HepG2 (cell line): ENCODE measurements around the gene ZBTB7B.

Experiments
- ATF7 ChIP-seq, 2 experiments: fragments of 450-650 bp in 1 of 2; sonication (generic) in 1 of 2; formaldehyde crosslinking in 1 of 2; IDR thresholded peaks; 2 replicates each; pipeline versions ENCODE4 v1.4.0 to v1.6.1; 2016 to 2020; ENCODE audit warnings: antibody characterized with exemption in 1 of 2, mild to moderate bottlenecking in 1 of 2, missing genetic modification reagents in 1 of 2
- HMG20A ChIP-seq: IDR thresholded peaks from 2 replicates; pipeline ENCODE4 v1.6.1; 2016; ENCODE audit warnings: borderline replicate concordance
- IKZF1 ChIP-seq: fragments of 450-650 bp; IDR thresholded peaks from 2 replicates; pipeline ENCODE4 v1.7.1; 2016
- KLF13 ChIP-seq: sonication (generic); formaldehyde crosslinking; IDR thresholded peaks from 2 replicates; pipeline ENCODE4 v1.4.0; 2020; ENCODE audit warnings: mild to moderate bottlenecking, missing genetic modification reagents
- NFYB ChIP-seq: sonication (generic); formaldehyde crosslinking; IDR thresholded peaks from 2 replicates; pipeline ENCODE4 v1.4.0; 2020; ENCODE audit warnings: missing genetic modification reagents
- POLR2A ChIP-seq, 2 experiments: IDR thresholded peaks; 2 replicates each; pipeline ENCODE4 v1.6.1; 2011; ENCODE audit warnings: low read depth in 2 of 2, low read length in 2 of 2, mild to moderate bottlenecking in 1 of 2, moderate library complexity in 1 of 2; ENCODE audit not compliant: insufficient read depth in 1 of 2
- RFX5 ChIP-seq: IDR thresholded peaks from 2 replicates; pipeline ENCODE4 v1.6.1; 2011; ENCODE audit warnings: low read depth, low read length, improper control_type of control experiment
- TF ChIP-seq, protein P1 (sequence below): sonication (generic); formaldehyde crosslinking; IDR thresholded peaks from 2 replicates; pipeline ENCODE4 v1.4.0; 2020; ENCODE audit warnings: missing genetic modification reagents
- TF ChIP-seq, protein P2 (sequence below): sonication (generic); formaldehyde crosslinking; IDR thresholded peaks from 2 replicates; pipeline ENCODE4 v1.5.0; 2020; ENCODE audit warnings: mild to moderate bottlenecking, missing genetic modification reagents, moderate library complexity

DNA sequence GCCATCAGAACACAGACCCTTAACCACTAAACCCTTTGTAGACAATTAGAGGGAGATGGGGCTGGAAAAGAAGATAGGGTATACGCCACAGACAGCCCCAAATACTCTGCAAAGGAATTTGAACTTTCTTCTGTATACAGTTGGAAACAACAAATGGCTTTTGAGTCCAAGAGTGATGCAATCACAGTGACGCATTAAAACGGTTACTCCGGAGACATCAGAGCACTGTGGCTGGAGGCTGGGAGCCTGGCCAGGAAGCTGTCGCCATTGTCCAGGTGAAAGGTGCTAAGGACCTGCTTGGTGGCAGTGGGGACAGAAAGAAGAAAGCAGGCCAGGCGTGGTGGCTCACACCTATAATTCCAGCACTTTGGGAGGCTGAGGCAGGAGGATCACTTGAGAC lies 15.3 kb upstream of the ZBTB7B start:
- TF ChIP-seq KLF13 (CRISPR knock-in tag) (no peak), RFX5 (no peak), IKZF1 (no peak), HMG20A (CRISPR knock-in tag) (no peak), NFYB (CRISPR knock-in tag) (no peak), POLR2A (IDR thresholded peaks at IDR 0.05; ENCODE audit: insufficient read depth in 1 of 2, low read depth in 2 of 2, low read length in 2 of 2) (no peak), ATF7 (IDR thresholded peaks at IDR 0.05) (no peak), ATF7 (CRISPR knock-in tag; IDR thresholded peaks at IDR 0.05) (no peak)
- TF ChIP-seq, protein P1, sequence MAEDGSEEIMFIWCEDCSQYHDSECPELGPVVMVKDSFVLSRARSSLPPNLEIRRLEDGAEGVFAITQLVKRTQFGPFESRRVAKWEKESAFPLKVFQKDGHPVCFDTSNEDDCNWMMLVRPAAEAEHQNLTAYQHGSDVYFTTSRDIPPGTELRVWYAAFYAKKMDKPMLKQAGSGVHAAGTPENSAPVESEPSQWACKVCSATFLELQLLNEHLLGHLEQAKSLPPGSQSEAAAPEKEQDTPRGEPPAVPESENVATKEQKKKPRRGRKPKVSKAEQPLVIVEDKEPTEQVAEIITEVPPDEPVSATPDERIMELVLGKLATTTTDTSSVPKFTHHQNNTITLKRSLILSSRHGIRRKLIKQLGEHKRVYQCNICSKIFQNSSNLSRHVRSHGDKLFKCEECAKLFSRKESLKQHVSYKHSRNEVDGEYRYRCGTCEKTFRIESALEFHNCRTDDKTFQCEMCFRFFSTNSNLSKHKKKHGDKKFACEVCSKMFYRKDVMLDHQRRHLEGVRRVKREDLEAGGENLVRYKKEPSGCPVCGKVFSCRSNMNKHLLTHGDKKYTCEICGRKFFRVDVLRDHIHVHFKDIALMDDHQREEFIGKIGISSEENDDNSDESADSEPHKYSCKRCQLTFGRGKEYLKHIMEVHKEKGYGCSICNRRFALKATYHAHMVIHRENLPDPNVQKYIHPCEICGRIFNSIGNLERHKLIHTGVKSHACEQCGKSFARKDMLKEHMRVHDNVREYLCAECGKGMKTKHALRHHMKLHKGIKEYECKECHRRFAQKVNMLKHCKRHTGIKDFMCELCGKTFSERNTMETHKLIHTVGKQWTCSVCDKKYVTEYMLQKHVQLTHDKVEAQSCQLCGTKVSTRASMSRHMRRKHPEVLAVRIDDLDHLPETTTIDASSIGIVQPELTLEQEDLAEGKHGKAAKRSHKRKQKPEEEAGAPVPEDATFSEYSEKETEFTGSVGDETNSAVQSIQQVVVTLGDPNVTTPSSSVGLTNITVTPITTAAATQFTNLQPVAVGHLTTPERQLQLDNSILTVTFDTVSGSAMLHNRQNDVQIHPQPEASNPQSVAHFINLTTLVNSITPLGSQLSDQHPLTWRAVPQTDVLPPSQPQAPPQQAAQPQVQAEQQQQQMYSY (CRISPR knock-in tag) = no peak
- TF ChIP-seq, protein P2, sequence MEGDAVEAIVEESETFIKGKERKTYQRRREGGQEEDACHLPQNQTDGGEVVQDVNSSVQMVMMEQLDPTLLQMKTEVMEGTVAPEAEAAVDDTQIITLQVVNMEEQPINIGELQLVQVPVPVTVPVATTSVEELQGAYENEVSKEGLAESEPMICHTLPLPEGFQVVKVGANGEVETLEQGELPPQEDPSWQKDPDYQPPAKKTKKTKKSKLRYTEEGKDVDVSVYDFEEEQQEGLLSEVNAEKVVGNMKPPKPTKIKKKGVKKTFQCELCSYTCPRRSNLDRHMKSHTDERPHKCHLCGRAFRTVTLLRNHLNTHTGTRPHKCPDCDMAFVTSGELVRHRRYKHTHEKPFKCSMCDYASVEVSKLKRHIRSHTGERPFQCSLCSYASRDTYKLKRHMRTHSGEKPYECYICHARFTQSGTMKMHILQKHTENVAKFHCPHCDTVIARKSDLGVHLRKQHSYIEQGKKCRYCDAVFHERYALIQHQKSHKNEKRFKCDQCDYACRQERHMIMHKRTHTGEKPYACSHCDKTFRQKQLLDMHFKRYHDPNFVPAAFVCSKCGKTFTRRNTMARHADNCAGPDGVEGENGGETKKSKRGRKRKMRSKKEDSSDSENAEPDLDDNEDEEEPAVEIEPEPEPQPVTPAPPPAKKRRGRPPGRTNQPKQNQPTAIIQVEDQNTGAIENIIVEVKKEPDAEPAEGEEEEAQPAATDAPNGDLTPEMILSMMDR (CRISPR knock-in tag) = no peak
